HG02885 (cell line): ENCODE measurements around the gene SMIM17.

Source experiments
- ATAC-seq: cut with Tn5 transposase; IDR thresholded peaks from one replicate; pipeline ENCODE4 v1.9.1; 2021; ENCODE audit warnings: mild to moderate bottlenecking; ENCODE audit not compliant: unreplicated experiment, poor library complexity

The SMIM17 gene

GRCh38 chr19:56642711-56643459 is at the start of gene SMIM17:
SMIM17 (plus strand) TSS chr19:56643159; CDS start chr19:56645668, 2,509 bp downstream.
- ATAC-seq: no peak

DNA sequence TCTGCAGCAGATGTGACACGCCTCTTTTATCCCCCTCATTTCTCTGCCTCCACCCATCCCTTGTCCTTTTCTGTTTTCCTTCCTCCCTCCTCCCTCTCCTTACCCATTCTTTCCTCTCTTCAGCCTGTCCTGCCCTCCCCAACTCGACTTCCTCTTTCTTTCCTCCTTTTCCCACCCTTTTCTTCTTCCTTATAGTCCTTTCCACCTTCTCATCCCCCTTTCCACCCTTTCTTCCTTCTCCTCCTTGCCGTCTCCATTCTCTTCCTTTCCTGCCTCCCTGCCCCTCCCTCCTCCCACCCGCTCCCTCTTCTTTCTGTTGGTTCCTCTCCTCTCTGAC is 48.5 kb upstream of the SMIM17 start:
- no peak for ATAC-seq

DNA sequence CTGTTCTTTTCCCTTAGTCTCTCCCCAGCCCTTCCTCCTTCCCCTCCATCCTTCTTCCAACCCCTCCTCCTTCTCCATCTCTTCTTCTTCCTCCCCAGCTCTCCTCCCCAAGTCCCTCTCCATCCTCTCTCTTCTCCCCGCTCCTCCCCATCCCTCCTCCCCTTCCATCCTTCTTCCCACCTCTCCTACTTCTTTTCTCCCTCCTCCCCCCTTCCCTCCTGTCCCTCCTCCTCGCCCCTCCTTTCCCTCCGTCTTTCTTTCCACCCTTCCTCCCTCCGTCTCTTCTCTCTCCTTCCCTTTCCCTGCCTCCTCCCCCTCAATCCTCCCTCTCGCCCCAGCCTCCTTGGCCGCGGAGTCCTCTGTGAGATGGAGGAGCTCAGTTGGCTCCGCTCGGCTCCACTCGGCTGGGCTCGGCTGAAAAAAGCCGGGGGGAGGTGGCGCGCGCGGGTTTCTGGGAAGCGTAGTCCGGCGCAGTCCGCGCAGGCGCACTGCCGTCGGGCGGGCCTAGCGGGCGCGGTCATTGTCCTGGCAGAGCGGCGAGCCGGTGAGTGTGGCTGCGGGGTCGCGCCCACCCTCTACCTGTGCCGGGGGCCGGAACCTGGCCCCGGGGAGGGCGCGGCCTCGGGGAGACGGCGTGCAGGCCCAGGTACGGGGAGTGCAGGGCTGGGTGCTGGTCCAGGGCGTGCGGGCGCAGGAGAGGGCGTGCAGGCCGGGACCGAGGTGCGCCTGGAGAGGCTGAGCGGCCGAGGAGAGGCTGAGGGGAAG is 48.0 kb upstream of the SMIM17 start, which contains the start of gene ZNF71:
ZNF71 (plus strand) TSS at position 520 of the 765 bp plus-strand sequence. CDS start 6,257 bp downstream, outside the sequence.
- peak; percentile 95 for ATAC-seq

DNA sequence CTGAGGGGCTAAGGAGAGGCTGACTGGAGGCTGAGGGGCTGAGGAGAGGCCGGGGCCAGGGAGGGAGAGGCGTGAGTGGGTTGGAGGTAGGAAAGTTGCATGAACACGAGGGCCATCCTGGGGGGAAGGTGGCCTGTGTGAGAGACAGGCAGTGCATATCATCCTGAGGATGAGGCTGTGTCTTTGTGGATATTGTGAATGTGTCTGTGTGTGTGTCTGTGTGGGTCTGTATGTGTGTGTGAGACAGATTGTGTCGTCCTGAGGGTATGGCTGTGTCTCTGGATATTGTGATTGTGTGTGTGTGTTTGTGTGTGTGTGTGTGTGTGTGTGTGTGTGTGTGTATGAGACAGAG is 47.4 kb upstream of the SMIM17 start:
- peak; percentile 28 for ATAC-seq

- ATAC-seq: no peak
Observed at GRCh38 chr19:56596676-56597075, 46.3 kb upstream of the SMIM17 start.

DNA sequence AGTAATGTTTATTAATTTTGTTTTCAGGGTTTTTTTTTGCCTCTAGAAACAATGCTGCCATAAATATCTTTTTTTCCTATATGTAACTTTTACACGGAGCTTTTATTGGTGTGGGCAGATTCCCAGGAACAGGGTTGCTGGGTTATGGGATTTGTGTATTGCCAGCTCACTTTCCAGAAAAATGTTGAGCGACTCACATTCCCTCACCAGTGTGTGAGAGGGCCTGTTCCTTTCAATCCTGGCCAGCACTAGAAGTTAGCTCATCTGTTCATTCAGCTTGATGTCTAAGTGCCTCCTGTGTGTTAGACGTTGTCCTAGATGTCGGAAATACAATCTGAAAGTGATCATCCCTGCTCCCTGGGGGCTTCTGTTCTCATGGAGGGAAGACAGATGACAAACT is 45.3 kb upstream of the SMIM17 start:
- no peak for ATAC-seq

GRCh38 chr19:56601375-56601774 is 41.6 kb upstream of the SMIM17 start:
- no peak for ATAC-seq

- no peak for ATAC-seq
Observed at GRCh38 chr19:56603829-56604228, 39.1 kb upstream of the SMIM17 start.

GRCh38 chr19:56608274-56608964 is 34.5 kb upstream of the SMIM17 start:
- no peak for ATAC-seq

DNA sequence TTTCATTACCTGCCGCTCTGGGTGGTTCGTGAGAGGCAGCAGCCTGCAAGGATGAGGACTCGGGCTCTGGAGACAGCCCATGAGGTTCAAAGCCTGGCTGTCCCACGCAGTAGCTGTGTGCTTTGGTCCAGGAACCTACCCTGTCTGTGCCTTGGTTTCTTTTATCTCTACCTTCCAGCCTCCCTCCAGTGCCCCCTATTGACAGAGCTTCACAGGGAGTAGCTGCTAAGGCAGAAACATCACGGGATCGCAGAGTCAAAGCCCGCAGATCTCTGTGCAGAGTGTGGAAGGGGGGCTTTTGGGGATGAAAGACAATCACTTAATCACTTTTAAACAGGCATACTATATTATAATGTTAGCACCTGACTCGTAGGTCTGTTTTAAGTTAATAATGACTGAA is 31.7 kb upstream of the SMIM17 start:
- ATAC-seq: no peak

- no peak for ATAC-seq
Observed at GRCh38 chr19:56612737-56613136, 30.2 kb upstream of the SMIM17 start.

DNA sequence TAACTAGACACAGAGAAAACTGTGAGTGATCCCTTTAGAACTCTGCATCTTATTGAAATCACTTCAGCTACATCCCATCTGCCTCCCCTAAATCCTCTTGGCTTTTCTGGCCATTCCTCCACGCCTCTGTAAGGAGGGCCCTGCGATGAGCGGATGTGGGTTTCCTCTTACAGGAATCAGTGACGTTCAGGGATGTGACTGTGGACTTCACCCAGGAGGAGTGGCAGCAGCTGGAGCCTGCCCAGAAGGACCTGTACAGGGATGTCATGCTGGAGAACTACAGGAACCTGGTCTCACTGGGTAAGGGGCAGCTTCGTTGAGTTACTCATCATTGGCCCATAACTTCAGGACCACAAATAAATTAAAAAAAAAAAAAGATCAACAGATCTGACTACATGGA is 29.3 kb upstream of the SMIM17 start:
- no peak for ATAC-seq

- ATAC-seq: no peak
Observed at GRCh38 chr19:56617531-56617930, 25.4 kb upstream of the SMIM17 start.

GRCh38 chr19:56619121-56619520 is 23.8 kb upstream of the SMIM17 start:
- no peak for ATAC-seq

- no peak for ATAC-seq
Observed at GRCh38 chr19:56622374-56622773, 20.6 kb upstream of the SMIM17 start.

- no peak for ATAC-seq
Observed at GRCh38 chr19:56623006-56623405, 20.0 kb upstream of the SMIM17 start.

DNA sequence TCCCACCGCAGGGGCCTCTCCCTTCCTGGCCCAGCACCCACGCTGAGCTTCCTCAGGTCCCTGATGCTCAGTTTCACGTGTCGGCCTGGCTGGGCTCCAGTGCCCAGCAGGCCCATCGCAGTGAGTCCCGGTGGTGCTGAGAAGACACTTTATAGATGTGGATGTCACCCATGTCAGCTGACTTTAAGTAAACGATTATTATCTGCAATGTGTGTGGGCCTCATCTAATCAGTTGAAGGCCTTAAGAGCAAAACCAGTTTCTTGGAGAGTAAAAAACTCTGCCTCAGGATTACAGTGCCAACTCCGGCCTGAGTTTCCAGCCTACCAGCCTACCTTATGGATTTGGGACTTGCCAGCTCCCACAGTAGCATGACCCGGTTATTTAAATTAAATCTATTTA is 17.3 kb upstream of the SMIM17 start:
- ATAC-seq: no peak

GRCh38 chr19:56633021-56633420 is 9.9 kb upstream of the SMIM17 start:
- ATAC-seq: no peak

DNA sequence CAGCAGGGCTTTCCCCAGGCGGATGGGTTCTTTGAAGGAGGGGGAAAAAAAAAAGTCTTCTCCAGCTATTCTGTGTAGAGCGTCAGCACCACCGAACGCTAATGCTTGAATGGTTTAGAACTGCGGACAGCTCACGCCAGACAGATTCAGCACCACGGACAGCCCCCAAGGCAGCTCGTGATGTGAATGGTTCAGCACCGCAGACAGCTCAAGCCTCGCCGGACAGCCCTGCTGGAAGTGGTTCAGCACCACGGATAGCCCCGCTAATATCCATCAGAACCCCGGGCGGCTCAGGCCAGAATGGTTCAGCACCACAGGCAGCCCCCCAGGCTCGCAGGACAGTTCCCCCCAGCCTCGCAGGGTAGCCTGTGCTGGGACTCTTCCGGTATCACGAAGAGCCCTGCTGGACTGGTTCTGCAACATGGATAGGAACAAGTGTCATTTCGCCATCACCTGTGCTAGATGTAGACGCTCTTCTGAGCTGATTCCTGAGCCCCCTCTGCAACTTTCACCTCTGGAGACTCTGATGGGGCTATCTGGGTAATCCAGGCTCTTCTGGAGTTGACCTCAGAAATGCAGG is 4.9 kb upstream of the SMIM17 start:
- no peak for ATAC-seq

GRCh38 chr19:56639217-56639616 is 3.7 kb upstream of the SMIM17 start:
- no peak for ATAC-seq

DNA sequence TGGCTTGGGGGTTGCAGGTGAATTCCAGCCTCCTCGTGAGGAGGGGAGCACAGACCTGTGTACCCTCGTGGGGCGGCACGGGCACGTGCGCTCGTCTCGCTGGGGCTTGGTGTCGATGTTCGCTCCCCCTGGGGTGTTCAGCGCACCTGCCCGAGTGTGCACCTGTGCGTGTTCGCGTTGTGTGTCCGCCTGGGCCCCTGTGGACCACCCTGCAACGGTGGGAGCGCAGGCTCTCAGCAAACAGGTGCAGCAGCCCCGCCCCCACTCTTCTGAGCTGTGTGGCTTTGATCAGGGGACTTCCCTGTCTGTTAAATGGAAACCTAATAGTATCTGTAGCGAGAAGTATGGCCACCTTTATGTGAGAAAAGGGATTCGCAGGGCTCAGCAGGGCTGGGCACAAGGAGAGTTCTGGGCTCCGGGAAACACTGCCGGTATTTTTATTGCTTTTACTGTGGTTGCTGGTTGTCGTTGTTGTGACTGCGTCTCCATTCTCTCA is 549 bp downstream of the SMIM17 start:
- no peak for ATAC-seq
